Nephron progenitor cell (in vitro differentiated cells): ENCODE measurements around the gene BAIAP2L2.

Experiments
- DNase-seq: peaks from one replicate; pipeline ENCODE4 v3.0.0; 2021
- H3K27ac Mint-ChIP-seq: 2 replicates; pipeline ENCODE4 v1.8.0; 2021; ENCODE audit warnings: mild to moderate bottlenecking, moderate library complexity, mixed read lengths
- H3K27me3 Mint-ChIP-seq: 2 replicates; pipeline ENCODE4 v1.8.0; 2021; ENCODE audit warnings: mild to moderate bottlenecking, low read depth, mixed read lengths; ENCODE audit not compliant: poor library complexity
- H3K36me3 Mint-ChIP-seq: 2 replicates; pipeline ENCODE4 v1.8.0; 2021; ENCODE audit warnings: low read depth, mixed read lengths
- H3K4me1 Mint-ChIP-seq: 2 replicates; pipeline ENCODE4 v1.8.0; 2021; ENCODE audit warnings: mixed read lengths
- H3K4me3 Mint-ChIP-seq: 2 replicates; pipeline ENCODE4 v1.8.0; 2021; ENCODE audit warnings: mild to moderate bottlenecking, moderate library complexity, mixed read lengths
- H3K9me3 Mint-ChIP-seq: 2 replicates; pipeline ENCODE4 v1.8.0; 2021; ENCODE audit warnings: mild to moderate bottlenecking, moderate library complexity, mixed read lengths
- TF ChIP-seq, protein P1 (sequence below): fragments of 200-600 bp; sonication (generic); IDR thresholded peaks from 2 replicates; pipeline ENCODE4 v1.5.0; 2021; ENCODE audit warnings: antibody characterized with exemption

BAIAP2L2 gene

GRCh38 chr22:38072322-38073149, 37.9 kb downstream of the BAIAP2L2 start:
- Mint-ChIP-seq H3K4me1 (peaks cover 44% of the 10 kb centered on the region), H3K36me3 (peaks cover 15% of the 10 kb centered on the region), H3K4me3 (no peak overlapping the region), H3K9me3 (no peaks in the 10 kb centered on the region), H3K27me3 (no peaks in the 10 kb centered on the region), H3K27ac (no peak overlapping the region)
- TF ChIP-seq, protein P1, sequence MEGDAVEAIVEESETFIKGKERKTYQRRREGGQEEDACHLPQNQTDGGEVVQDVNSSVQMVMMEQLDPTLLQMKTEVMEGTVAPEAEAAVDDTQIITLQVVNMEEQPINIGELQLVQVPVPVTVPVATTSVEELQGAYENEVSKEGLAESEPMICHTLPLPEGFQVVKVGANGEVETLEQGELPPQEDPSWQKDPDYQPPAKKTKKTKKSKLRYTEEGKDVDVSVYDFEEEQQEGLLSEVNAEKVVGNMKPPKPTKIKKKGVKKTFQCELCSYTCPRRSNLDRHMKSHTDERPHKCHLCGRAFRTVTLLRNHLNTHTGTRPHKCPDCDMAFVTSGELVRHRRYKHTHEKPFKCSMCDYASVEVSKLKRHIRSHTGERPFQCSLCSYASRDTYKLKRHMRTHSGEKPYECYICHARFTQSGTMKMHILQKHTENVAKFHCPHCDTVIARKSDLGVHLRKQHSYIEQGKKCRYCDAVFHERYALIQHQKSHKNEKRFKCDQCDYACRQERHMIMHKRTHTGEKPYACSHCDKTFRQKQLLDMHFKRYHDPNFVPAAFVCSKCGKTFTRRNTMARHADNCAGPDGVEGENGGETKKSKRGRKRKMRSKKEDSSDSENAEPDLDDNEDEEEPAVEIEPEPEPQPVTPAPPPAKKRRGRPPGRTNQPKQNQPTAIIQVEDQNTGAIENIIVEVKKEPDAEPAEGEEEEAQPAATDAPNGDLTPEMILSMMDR = no peak
- DNase-seq = no peak

GRCh38 chr22:38071421-38072321, 38.8 kb downstream of the BAIAP2L2 start:
- H3K4me3 Mint-ChIP-seq = no peak overlapping the region
- DNase-seq = no peak
- TF ChIP-seq, protein P1 = no peak
- H3K4me1 Mint-ChIP-seq = peaks cover 45% of the 10 kb centered on the region
- no peaks in the 10 kb centered on the region for H3K9me3 Mint-ChIP-seq
- no peak overlapping the region for H3K27ac Mint-ChIP-seq
- no peaks in the 10 kb centered on the region for H3K27me3 Mint-ChIP-seq
- peaks cover 15% of the 10 kb centered on the region for H3K36me3 Mint-ChIP-seq

DNA sequence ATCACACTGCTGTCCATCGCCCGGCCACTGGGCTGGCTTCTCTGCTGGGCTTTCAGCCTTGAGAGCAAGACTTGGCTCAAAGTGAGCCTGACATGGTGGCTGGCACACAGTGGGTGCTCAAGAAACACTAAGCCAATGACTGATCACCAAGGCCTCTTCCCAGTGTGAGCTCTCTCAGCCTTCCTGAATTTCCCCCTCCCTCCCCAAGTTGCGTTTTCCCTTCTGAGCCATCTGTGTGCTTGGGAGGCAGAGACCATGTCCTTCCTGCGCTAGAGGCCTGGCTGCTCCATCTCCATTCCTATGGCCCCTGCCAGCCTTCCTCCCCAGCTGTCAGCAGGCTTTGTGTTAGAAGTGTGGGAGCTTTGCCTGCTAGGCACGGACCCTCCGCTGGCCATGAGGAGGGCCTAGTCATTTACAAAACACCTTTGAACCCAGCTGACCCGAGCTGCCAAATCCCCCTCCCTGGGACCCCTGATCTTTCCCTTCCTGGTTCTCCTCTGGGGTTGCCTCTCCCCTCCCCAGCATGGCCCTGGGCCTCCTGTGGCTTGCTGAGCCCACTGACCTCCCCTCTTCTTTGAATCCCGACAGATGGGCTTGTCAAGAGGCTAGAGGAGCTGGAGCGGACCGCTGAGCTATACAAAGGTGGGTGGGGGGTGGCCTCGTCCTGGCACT, 40.1 kb downstream of the BAIAP2L2 start:
- no peak overlapping the region for H3K4me3 Mint-ChIP-seq
- H3K27ac Mint-ChIP-seq = peak overlapping the region; percentile 83
- no peaks in the 10 kb centered on the region for H3K27me3 Mint-ChIP-seq
- H3K9me3 Mint-ChIP-seq = no peaks in the 10 kb centered on the region
- peaks cover 20% of the 10 kb centered on the region for H3K36me3 Mint-ChIP-seq
- TF ChIP-seq, protein P1 = no peak
- peaks cover 36% of the 10 kb centered on the region for H3K4me1 Mint-ChIP-seq
- DNase-seq = no peak

DNA sequence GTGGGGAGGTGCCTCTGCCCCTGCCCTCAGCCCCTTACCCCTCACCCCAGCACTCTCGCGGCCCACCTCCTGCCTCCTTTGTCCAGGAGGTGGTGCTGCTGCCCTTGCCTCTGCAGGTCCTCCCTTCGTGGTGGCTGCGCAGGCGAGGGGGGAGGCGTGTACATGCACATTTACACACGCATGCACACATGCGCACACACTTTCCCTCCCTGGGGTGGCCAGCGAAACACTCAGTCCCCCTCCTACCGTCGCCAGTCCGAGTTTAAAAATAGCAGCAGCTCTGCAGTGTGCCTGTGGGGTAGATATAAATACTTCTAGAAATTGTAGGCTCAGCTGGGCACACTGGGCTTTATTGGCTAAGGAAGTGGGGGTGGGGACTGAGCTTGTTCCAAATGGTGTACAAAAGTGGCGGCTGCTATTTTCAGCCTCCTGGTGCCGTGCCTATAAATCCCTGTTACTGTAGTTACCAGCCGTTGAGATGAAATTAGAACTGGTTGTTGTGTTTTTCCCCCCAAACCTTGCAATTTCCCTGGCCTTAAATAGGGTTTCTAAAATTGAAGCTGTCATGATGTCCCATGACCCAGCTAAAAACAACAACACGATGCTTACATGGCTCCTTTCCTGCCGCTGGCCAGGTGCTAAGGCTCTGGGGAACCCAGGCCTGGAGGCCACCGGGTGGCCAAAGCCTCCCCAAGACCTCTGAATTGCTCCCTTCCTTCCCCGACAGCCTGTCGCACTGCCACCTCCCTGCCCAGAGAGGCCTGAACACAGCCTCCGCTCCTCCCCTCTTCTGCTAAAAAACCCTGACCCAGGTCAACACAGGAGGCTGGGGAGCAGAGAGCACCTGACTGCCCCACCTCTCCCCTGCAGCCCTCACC, 40.9 kb downstream of the BAIAP2L2 start:
- TF ChIP-seq, protein P1 = peak; percentile 43
- no peak overlapping the region for H3K4me3 Mint-ChIP-seq
- H3K27me3 Mint-ChIP-seq = no peaks in the 10 kb centered on the region
- DNase-seq = peak; percentile 50
- H3K9me3 Mint-ChIP-seq = no peaks in the 10 kb centered on the region
- peaks cover 31% of the 10 kb centered on the region for H3K4me1 Mint-ChIP-seq
- peaks cover 20% of the 10 kb centered on the region for H3K36me3 Mint-ChIP-seq
- peak overlapping the region; percentile 83 for H3K27ac Mint-ChIP-seq

- Mint-ChIP-seq H3K27ac (no peak overlapping the region), H3K4me3 (no peak overlapping the region), H3K9me3 (no peaks in the 10 kb centered on the region), H3K4me1 (peaks cover 31% of the 10 kb centered on the region), H3K36me3 (peaks cover 16% of the 10 kb centered on the region), H3K27me3 (no peaks in the 10 kb centered on the region)
- DNase-seq = no peak
- TF ChIP-seq, protein P1 = no peak
Observed at GRCh38 chr22:38068641-38069371, 41.7 kb downstream of the BAIAP2L2 start.
